ENCODE data around the gene COBL. TPM values are rescaled to one million over a fixed set of nuclear protein-coding genes. Genes with fewer than 3 reads are reported as not detected.

The COBL gene
- total and polyA plus RNA-seq, 10 of the 15 experiments (the other 5 are each of a cell fraction or from before 2014, with no cell fraction given), result 0.21 TPM; not detected in 9

GRCh38 chr7:51344406-51345138 lies 28.0 kb upstream of the COBL start:
- FAIRE-seq (no peak), DNase-seq (ENCODE audit: low read depth, low spot score) (no peak), ATAC-seq (no peak)
- Histone ChIP-seq H3K4me1 (ENCODE audit: control insufficient read depth, insufficient read depth, low read length) (no peaks in the 10 kb centered on the region), H4K20me1 (ENCODE audit: control insufficient read depth, insufficient read depth) (no peaks in the 10 kb centered on the region), H3K27me3 (replicated peaks in 1 of 2; ENCODE audit: control insufficient read depth in 2 of 2, insufficient read depth in 2 of 2, low read length in 1 of 2) (no peaks in the 10 kb centered on the region), H3K9ac (ENCODE audit: control insufficient read depth, insufficient read depth, low read length) (no peak overlapping the region), H3K9me3 (replicated peaks; ENCODE audit: control insufficient read depth, insufficient read depth, low read length) (no peaks in the 10 kb centered on the region), H3K36me3 (ENCODE audit: control insufficient read depth in 2 of 2, insufficient read depth in 2 of 2, low read length in 1 of 2) (no peaks in the 10 kb centered on the region), H3K4me3 (no peak overlapping the region), H3K79me2 (ENCODE audit: control insufficient read depth, insufficient read depth, low read length) (no peaks in the 10 kb centered on the region), H2AFZ (ENCODE audit: control insufficient read depth, low read depth, low read length) (no peak overlapping the region), H3K4me2 (ENCODE audit: control insufficient read depth, insufficient read depth) (no peak overlapping the region), H3K27ac (ENCODE audit: control insufficient read depth, insufficient read depth) (no peak overlapping the region)
- 37% methylated on average over 6 of the region's 6 CpGs for WGBS (ENCODE audit: insufficient coverage, insufficient replicate concordance, low lambda C conversion rate, missing lambda C conversion rate)
- in situ Hi-C loops (cut with MboI) (no loop called here), intact Hi-C loops (cut with micrococcal nuclease; ENCODE audit: unreplicated experiment) (loop anchor here (1.0 kb wide), 1 partner anchor 33 kb away; no protein-coding TSS in a partner anchor)
- CTCF ChIA-PET, result no interaction called here
- SMC1A ChIA-PET (ENCODE audit: uncharacterized antibody, unreplicated experiment), result no interaction called here
- no TSS peak for BruUV-seq (replicated peaks)
- TF ChIP-seq KDM1A (IDR thresholded peaks at IDR 0.05; ENCODE audit: borderline replicate concordance), result no peak
- TF ChIP-seq BACH1 (IDR thresholded peaks at IDR 0.05; ENCODE audit: borderline replicate concordance), result no peak
- TF ChIP-seq ZNF384 (IDR thresholded peaks at IDR 0.05; ENCODE audit: borderline replicate concordance, low read depth, low read length), result no peak
- TF ChIP-seq SMARCA5 (IDR thresholded peaks at IDR 0.05), result no peak
- TF ChIP-seq JUND (IDR thresholded peaks at IDR 0.05; ENCODE audit: low read depth, low read length), result no peak
- no peak for TF ChIP-seq ETV6 (conservative IDR thresholded peaks at IDR 0.05 in 1 of 2, IDR thresholded peaks at IDR 0.05 in 1 of 2; ENCODE audit: borderline replicate concordance in 1 of 2, low read depth in 1 of 2)
- no peak for TF ChIP-seq SIX5 (IDR thresholded peaks at IDR 0.05; ENCODE audit: low read depth, low read length, severe bottlenecking)
- no peak for TF ChIP-seq REST (IDR thresholded peaks at IDR 0.05; ENCODE audit: low read depth, low read length)
- no peak for TF ChIP-seq LARP7 (IDR thresholded peaks at IDR 0.05)
- no peak for TF ChIP-seq RBBP5 (conservative IDR thresholded peaks at IDR 0.05)
- no peak for TF ChIP-seq SMAD5 (IDR thresholded peaks at IDR 0.05; ENCODE audit: low read depth)
- no peak for TF ChIP-seq PRDM15 (CRISPR knock-in tag; IDR thresholded peaks at IDR 0.05)
- TF ChIP-seq MYB (IDR thresholded peaks at IDR 0.05; ENCODE audit: borderline replicate concordance, low read depth, low read length), result no peak
- no peak for TF ChIP-seq SUZ12 (IDR thresholded peaks at IDR 0.05; ENCODE audit: unreplicated experiment)
- TF ChIP-seq ZNF24 (IDR thresholded peaks at IDR 0.05), result no peak
- POLR2A ChIA-PET, result no interaction called here
- RAD21 ChIA-PET (ENCODE audit: unreplicated experiment), result no interaction called here

Data from GM12878 (cell line).